HepG2 (cell line): ENCODE measurements around the gene SAP130. TPM values are rescaled to one million over a fixed set of nuclear protein-coding genes. Genes with fewer than 3 reads are reported as not detected.

Experiments used
- ATAC-seq: fragments of 200-7000 bp; cut with Tn5 transposase; 3 replicates; pipeline ENCODE4 v1.9.1; 2020; ENCODE audit warnings: mild to moderate bottlenecking, moderate library complexity
- BruUV-seq: library from RNA; stranded (reverse); fragments of 400-500 nt; replicated peaks from 2 replicates; lab custom pipeline; 2021; lab: Mats Ljungman, UMichigan
- CTCF ChIA-PET: fragments of 300-600 bp; formaldehyde crosslinking; extraction: SDS; loops from one replicate; lab custom pipeline; 2021; ENCODE audit warnings: low total read pairs, inconsistent platforms, low intra/inter-chr PET ratio; lab: Yijun Ruan, JAX
- POLR2A ChIA-PET: fragments of 350-600 bp; sonication (Branson Sonifier 250); formaldehyde crosslinking; loops from one replicate; lab custom pipeline; 2020; ENCODE audit warnings: antibody characterized with exemption, inconsistent platforms; lab: Yijun Ruan, JAX
- DNase-seq: peaks from one replicate; pipeline ENCODE4 v3.0.0-alpha.2; 2015; ENCODE audit warnings: low spot score
- FAIRE-seq: peaks from 3 replicates; lab custom pipeline; 2011; peaks lifted over from hg19 to GRCh38; lab: Jason Lieb, UNC
- H2AFZ ChIP-seq: one replicate; pipeline ENCODE4 v1.6.1; 2011; ENCODE audit warnings: low read length, inconsistent platforms
- H3K27ac ChIP-seq: fragments of 300-600 bp; 3 replicates; pipeline ENCODE4 v1.8.0; 2011; ENCODE audit warnings: mixed run types, mild to moderate bottlenecking, mixed read lengths, low read length, inconsistent platforms; ENCODE audit not compliant: insufficient read depth; ENCODE audit errors: extremely low read length
- H3K27me3 ChIP-seq, 2 experiments: fragments of 200-600 bp in 1 of 2; 2 replicates in 1 of 2; 3 replicates in 1 of 2; pipeline versions ENCODE4 v1.6.0 to v1.8.0; 2011; ENCODE audit warnings: low read length in 2 of 2, mild to moderate bottlenecking in 2 of 2, moderate library complexity in 2 of 2, inconsistent platforms in 1 of 2; ENCODE audit not compliant: insufficient read depth in 2 of 2, control insufficient read depth in 1 of 2
- H3K36me3 ChIP-seq, 2 experiments: fragments of 200-600 bp in 1 of 2; replicated peaks in 1 of 2; 2 replicates in 1 of 2; 3 replicates in 1 of 2; pipeline versions ENCODE4 v1.5.1 to v1.8.0; 2011; ENCODE audit warnings: low read length in 2 of 2, inconsistent platforms in 1 of 2; ENCODE audit not compliant: insufficient read depth in 2 of 2, control insufficient read depth in 1 of 2
- H3K4me1 ChIP-seq: 2 replicates; pipeline ENCODE4 v1.5.1; 2012; ENCODE audit warnings: low read length, inconsistent platforms; ENCODE audit not compliant: insufficient read depth
- H3K4me2 ChIP-seq: 2 replicates; pipeline ENCODE4 v1.6.0; 2011; ENCODE audit warnings: low read depth, low read length, inconsistent platforms
- H3K4me3 ChIP-seq, 3 experiments: fragments of 200-600 bp in 1 of 3; sonication (generic), shearing (Covaris generic) in 1 of 3; replicated peaks in 1 of 3; 2 replicates each; pipeline ENCODE4 v1.5.1; 2011 to 2016; ENCODE audit warnings: low read length in 3 of 3, inconsistent platforms in 2 of 3, low read depth in 2 of 3, mild to moderate bottlenecking in 2 of 3, control low read depth in 1 of 3, mixed read lengths in 1 of 3; ENCODE audit not compliant: insufficient read depth in 1 of 3
- H3K79me2 ChIP-seq: one replicate; pipeline ENCODE4 v1.6.1; 2011; ENCODE audit warnings: low read length, inconsistent platforms; ENCODE audit not compliant: insufficient read depth
- H3K9ac ChIP-seq: 2 replicates; pipeline ENCODE4 v1.6.0; 2011; ENCODE audit warnings: mild to moderate bottlenecking, low read depth, low read length, inconsistent platforms; ENCODE audit not compliant: insufficient read depth
- H3K9me3 ChIP-seq: 2 replicates; pipeline ENCODE4 v1.5.1; 2012; ENCODE audit warnings: mild to moderate bottlenecking, low read length
- H4K20me1 ChIP-seq: 2 replicates; pipeline ENCODE4 v1.6.0; 2011; ENCODE audit warnings: inconsistent platforms, mild to moderate bottlenecking, low read length, moderate library complexity; ENCODE audit not compliant: insufficient read depth
- AHDC1 ChIP-seq: sonication (generic); formaldehyde crosslinking; IDR thresholded peaks from 2 replicates; pipeline ENCODE4 v1.5.1; 2020; ENCODE audit warnings: mild to moderate bottlenecking, missing genetic modification reagents, borderline replicate concordance
- GABPA ChIP-seq, 2 experiments: IDR thresholded peaks; 2 replicates each; pipeline ENCODE4 v1.6.1; 2011 to 2016; ENCODE audit warnings: low read depth in 2 of 2, low read length in 1 of 2, missing biosample characterization in 1 of 2, missing genetic modification characterization in 1 of 2
- HNRNPLL ChIP-seq: fragments of 200-400 bp; formaldehyde crosslinking; IDR thresholded peaks from 2 replicates; pipeline ENCODE4 v1.6.1; 2017; ENCODE audit warnings: mild to moderate bottlenecking, low read depth, low read length; ENCODE audit not compliant: poor library complexity, severe bottlenecking
- NFKBIZ ChIP-seq: IDR thresholded peaks from 2 replicates; pipeline ENCODE4 v1.6.1; 2018; ENCODE audit warnings: missing genetic modification reagents, missing compliant biosample characterization
- ZNF235 ChIP-seq: sonication (generic); formaldehyde crosslinking; IDR thresholded peaks from 2 replicates; pipeline ENCODE4 v1.8.1; 2023; ENCODE audit warnings: mild to moderate bottlenecking, missing genetic modification reagents, borderline replicate concordance
- ZNF280B ChIP-seq: sonication (generic); formaldehyde crosslinking; IDR thresholded peaks from 2 replicates; pipeline ENCODE4 v1.5.0; 2020; ENCODE audit warnings: missing genetic modification reagents, mild to moderate bottlenecking, borderline replicate concordance
- ZNF382 ChIP-seq: sonication (generic); formaldehyde crosslinking; IDR thresholded peaks from 2 replicates; pipeline ENCODE4 v1.5.0; 2020; ENCODE audit warnings: missing genetic modification reagents, mild to moderate bottlenecking, borderline replicate concordance
- WGBS: methylation state at CpG from one replicate; pipeline ENCODE4 v1.1.6; 2017; ENCODE audit warnings: low lambda C conversion rate; 5-methylcytosine and 5-hydroxymethylcytosine counted together
- in situ Hi-C: cut with HindIII; loops from 2 replicates; pipeline ENCODE4 v1.10.0; 2017; ENCODE audit warnings: low pct_unique_long_range_greater_than_20kb; ENCODE audit not compliant: extremely low pct_ligation_motif_present
- intact Hi-C: fragments of 100-400 bp; cut with micrococcal nuclease; formaldehyde crosslinking; loops from one replicate; pipeline ENCODE4 v1.10.0; 2022; ENCODE audit not compliant: unreplicated experiment
- polyA plus RNA-seq, 8 experiments: library from polyadenylated mRNA; depleted of rRNA in 3 of 8; stranded (reverse) in 7 of 8; unstranded in 1 of 8; fragments of >200 nt; fragmentation: Illumina TruSeq in 4 of 8; extraction: Trizol in 4 of 8; gene quantifications; 2 replicates each; pipeline versions ENCODE4 v1.2.1 to v1.2.3, GENCODE V29; 2011 to 2016; ENCODE audit warnings: low read depth in 4 of 8, missing spikeins in 1 of 8, mixed read lengths in 1 of 8; ENCODE audit not compliant: insufficient read depth in 1 of 8
- total RNA-seq, 5 experiments: library from RNA; depleted of rRNA; stranded (reverse); fragments of >200 nt; fragmentation: Illumina TruSeq; extraction: Trizol; gene quantifications; 2 replicates each; pipeline ENCODE4 v1.2.3, GENCODE V29; 2016; ENCODE audit warnings: low read depth in 1 of 5
- TF ChIP-seq, protein P1 (sequence below): sonication (generic); formaldehyde crosslinking; IDR thresholded peaks from 2 replicates; pipeline ENCODE4 v1.5.1; 2020; ENCODE audit warnings: missing genetic modification reagents, mild to moderate bottlenecking, borderline replicate concordance
- TF ChIP-seq, protein P2 (sequence below), 2 experiments: IDR thresholded peaks; 2 replicates each; pipeline ENCODE4 v1.6.1; 2011 to 2012; ENCODE audit warnings: low read length in 2 of 2, borderline replicate concordance in 1 of 2, low read depth in 1 of 2, mild to moderate bottlenecking in 1 of 2, moderate library complexity in 1 of 2

SAP130 gene
- total and polyA plus RNA-seq, 2 of the 13 experiments (the other 11 are each of a cell fraction or from before 2014, with no cell fraction given): 11.1 to 18.6 TPM

DNA sequence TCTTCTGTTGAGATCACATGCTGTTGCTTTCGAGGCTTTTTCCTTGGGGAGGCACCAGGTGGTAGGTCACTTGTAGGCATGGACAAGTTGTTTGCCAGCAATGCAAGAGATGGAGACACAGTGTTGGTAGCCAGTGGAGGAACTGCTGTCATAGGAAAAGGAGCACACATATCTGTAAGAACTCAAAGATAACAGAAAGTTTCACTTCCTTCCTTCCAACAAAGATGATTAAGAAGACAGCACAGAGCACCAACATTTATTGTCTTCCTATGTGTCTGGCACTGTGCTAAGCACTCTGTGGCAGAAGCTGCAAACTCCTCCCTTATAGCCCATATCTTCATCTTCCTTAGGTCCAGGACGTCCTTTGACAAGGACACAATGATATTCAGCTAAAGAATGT lies 77.6 kb downstream of the SAP130 start (continued):
- TF ChIP-seq AHDC1: no peak
- no peak for TF ChIP-seq HNRNPLL

DNA sequence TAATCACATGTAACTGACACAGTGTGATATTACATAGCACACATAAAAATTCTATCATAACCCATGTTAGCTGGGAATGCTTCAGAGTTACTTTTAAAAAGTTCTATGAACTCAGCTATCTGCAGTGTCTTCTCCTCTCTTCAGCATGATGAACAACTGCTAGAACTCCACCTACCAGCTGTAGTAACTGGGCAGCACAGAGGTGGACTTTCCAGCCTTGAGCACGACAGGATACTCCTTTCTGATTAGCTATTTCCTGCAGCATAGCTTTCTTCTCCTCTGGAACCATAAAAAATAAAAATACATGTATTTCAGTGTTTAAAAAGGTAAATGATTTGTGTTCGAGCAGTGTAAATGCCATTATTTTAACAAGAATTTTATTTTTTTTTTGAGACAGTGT lies 82.6 kb downstream of the SAP130 start:
- CTCF ChIA-PET: no interaction called here
- DNase-seq (no peak), FAIRE-seq (no peak), ATAC-seq (no peak)
- Histone ChIP-seq H2AFZ (no peak overlapping the region), H3K36me3 (peaks cover 28 to 84% of the 10 kb centered on the region in 2 experiments), H3K27me3 (no peaks in the 10 kb centered on the region), H3K9ac (no peak overlapping the region), H3K27ac (no peak overlapping the region), H4K20me1 (no peaks in the 10 kb centered on the region), H3K4me3 (no peak overlapping the region), H3K79me2 (no peaks in the 10 kb centered on the region), H3K4me1 (no peaks in the 10 kb centered on the region), H3K9me3 (no peaks in the 10 kb centered on the region), H3K4me2 (no peak overlapping the region)
- in situ Hi-C loops (no loop called here), intact Hi-C loops (no loop called here)
- WGBS: 98% methylated on average over 2 of the region's 2 CpGs
- POLR2A ChIA-PET: no interaction called here
- BruUV-seq: no TSS peak
- TF ChIP-seq, protein P1, sequence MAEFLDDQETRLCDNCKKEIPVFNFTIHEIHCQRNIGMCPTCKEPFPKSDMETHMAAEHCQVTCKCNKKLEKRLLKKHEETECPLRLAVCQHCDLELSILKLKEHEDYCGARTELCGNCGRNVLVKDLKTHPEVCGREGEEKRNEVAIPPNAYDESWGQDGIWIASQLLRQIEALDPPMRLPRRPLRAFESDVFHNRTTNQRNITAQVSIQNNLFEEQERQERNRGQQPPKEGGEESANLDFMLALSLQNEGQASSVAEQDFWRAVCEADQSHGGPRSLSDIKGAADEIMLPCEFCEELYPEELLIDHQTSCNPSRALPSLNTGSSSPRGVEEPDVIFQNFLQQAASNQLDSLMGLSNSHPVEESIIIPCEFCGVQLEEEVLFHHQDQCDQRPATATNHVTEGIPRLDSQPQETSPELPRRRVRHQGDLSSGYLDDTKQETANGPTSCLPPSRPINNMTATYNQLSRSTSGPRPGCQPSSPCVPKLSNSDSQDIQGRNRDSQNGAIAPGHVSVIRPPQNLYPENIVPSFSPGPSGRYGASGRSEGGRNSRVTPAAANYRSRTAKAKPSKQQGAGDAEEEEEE (CRISPR knock-in tag): no peak
- TF ChIP-seq ZNF382 (CRISPR knock-in tag) (no peak), NFKBIZ (CRISPR knock-in tag) (no peak), GABPA (IDR thresholded peaks at IDR 0.05; ENCODE audit: low read depth, low read length) (no peak), GABPA (CRISPR knock-in tag; IDR thresholded peaks at IDR 0.05; ENCODE audit: low read depth) (no peak), ZNF280B (no peak), ZNF235 (CRISPR knock-in tag) (no peak)
- TF ChIP-seq, protein P2, sequence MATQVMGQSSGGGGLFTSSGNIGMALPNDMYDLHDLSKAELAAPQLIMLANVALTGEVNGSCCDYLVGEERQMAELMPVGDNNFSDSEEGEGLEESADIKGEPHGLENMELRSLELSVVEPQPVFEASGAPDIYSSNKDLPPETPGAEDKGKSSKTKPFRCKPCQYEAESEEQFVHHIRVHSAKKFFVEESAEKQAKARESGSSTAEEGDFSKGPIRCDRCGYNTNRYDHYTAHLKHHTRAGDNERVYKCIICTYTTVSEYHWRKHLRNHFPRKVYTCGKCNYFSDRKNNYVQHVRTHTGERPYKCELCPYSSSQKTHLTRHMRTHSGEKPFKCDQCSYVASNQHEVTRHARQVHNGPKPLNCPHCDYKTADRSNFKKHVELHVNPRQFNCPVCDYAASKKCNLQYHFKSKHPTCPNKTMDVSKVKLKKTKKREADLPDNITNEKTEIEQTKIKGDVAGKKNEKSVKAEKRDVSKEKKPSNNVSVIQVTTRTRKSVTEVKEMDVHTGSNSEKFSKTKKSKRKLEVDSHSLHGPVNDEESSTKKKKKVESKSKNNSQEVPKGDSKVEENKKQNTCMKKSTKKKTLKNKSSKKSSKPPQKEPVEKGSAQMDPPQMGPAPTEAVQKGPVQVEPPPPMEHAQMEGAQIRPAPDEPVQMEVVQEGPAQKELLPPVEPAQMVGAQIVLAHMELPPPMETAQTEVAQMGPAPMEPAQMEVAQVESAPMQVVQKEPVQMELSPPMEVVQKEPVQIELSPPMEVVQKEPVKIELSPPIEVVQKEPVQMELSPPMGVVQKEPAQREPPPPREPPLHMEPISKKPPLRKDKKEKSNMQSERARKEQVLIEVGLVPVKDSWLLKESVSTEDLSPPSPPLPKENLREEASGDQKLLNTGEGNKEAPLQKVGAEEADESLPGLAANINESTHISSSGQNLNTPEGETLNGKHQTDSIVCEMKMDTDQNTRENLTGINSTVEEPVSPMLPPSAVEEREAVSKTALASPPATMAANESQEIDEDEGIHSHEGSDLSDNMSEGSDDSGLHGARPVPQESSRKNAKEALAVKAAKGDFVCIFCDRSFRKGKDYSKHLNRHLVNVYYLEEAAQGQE (IDR thresholded peaks at IDR 0.05; ENCODE audit: borderline replicate concordance in 1 of 2, low read depth in 1 of 2, low read length in 2 of 2): no peak
